ENCODE data around the gene CDK17. TPM values are rescaled to one million over a fixed set of nuclear protein-coding genes. Genes with fewer than 3 reads are reported as not detected.

The CDK17 gene
- total RNA-seq, 1 experiment from 2014 or later: 23.9 TPM

DNA sequence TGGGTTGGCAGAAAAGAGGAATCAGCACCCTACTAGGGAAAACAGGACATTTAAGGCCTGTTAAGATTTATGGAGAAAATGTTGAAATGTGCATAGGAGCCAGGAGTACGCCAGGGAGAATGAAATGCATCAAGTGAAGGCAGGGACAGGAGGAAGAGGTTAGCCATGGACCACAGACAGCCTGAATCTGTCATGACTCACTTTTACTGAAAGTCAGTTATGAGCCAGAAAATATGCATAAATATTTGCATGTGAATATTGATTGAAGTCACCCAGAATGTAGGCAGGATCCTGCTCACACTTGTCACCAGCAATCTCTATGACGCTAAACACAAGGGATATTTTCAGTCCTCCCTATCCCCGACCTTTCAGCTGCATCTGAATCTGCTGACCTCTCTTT, 25.1 kb upstream of the CDK17 start:
- intact Hi-C loops (cut with micrococcal nuclease): loop anchor here (1.0 to 2.0 kb wide), 2 partner anchors 24 to 61 kb away; no protein-coding TSS in a partner anchor
- H2AFZ ChIP-seq (ENCODE audit: low read length): no peak overlapping the region
- H3K9me2 ChIP-seq (replicated peaks; ENCODE audit: low read length): no peaks in the 10 kb centered on the region
- no TSS peak for BruUV-seq (replicated peaks)
- peak overlapping the region; percentile 38 for H3K4me2 ChIP-seq (ENCODE audit: low read length)
- H3K79me2 ChIP-seq (ENCODE audit: low read length): no peaks in the 10 kb centered on the region
- no peaks in the 10 kb centered on the region for H3K36me3 ChIP-seq (ENCODE audit: low read depth, low read length)
- H3K9ac ChIP-seq (ENCODE audit: low read length): peak overlapping the region; percentile 51
- no peak for TF ChIP-seq EZH2phosphoT487 (IDR thresholded peaks at IDR 0.05; ENCODE audit: borderline replicate concordance, low read length)
- no peak for TF ChIP-seq EZH2 (IDR thresholded peaks at IDR 0.05; ENCODE audit: low read length, unreplicated experiment)
- TF ChIP-seq, protein P1, sequence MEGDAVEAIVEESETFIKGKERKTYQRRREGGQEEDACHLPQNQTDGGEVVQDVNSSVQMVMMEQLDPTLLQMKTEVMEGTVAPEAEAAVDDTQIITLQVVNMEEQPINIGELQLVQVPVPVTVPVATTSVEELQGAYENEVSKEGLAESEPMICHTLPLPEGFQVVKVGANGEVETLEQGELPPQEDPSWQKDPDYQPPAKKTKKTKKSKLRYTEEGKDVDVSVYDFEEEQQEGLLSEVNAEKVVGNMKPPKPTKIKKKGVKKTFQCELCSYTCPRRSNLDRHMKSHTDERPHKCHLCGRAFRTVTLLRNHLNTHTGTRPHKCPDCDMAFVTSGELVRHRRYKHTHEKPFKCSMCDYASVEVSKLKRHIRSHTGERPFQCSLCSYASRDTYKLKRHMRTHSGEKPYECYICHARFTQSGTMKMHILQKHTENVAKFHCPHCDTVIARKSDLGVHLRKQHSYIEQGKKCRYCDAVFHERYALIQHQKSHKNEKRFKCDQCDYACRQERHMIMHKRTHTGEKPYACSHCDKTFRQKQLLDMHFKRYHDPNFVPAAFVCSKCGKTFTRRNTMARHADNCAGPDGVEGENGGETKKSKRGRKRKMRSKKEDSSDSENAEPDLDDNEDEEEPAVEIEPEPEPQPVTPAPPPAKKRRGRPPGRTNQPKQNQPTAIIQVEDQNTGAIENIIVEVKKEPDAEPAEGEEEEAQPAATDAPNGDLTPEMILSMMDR (conservative IDR thresholded peaks at IDR 0.05; ENCODE audit: low read depth, low read length): no peak
- peak; percentile 76 for ATAC-seq
- ChIA-PET CTCF (no interaction called here), POLR2A (ENCODE audit: unreplicated experiment) (no interaction called here)
- H4K20me1 ChIP-seq (ENCODE audit: low read length): no peaks in the 10 kb centered on the region
- no peaks in the 10 kb centered on the region for H3F3A ChIP-seq (ENCODE audit: low read length, unreplicated experiment)
- H3K4me1 ChIP-seq (ENCODE audit: insufficient read depth, low read length): peaks cover 35% of the 10 kb centered on the region
- H3K4me3 ChIP-seq (ENCODE audit: low read length): no peak overlapping the region
- H3K9me3 ChIP-seq (ENCODE audit: low read length): 0 out of 2 replicates have a peak, but pooled peaks cover 4% of the 10 kb centered on the region
- peak; percentile 83 for DNase-seq
- H3K27me3 ChIP-seq (ENCODE audit: low read length): no peaks in the 10 kb centered on the region
- H3K27ac ChIP-seq (ENCODE audit: low read length): peak overlapping the region; percentile 91

DNA sequence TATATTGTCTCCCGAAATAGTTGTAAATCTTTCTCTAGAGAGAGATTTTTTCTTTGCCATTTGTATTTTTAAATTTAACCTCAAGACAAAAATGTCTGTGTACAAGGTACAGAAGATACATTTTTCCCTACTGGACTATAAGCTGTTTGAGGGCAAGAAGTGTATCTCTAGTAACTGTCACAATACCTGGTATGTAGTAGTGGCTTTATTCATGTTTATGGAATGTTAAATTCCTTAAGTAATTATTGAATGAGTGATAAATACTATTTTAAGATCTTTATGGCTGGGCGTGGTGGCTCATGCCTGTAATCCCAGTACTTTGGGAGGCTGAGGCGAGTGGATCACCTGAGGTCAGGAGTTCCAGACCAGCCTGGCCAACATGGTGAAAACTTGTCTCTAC, 24.4 kb upstream of the CDK17 start:
- ChIA-PET POLR2A (ENCODE audit: unreplicated experiment) (no interaction called here), CTCF (no interaction called here)
- Histone ChIP-seq H3K9me2 (replicated peaks; ENCODE audit: low read length) (no peaks in the 10 kb centered on the region), H3K9me3 (ENCODE audit: low read length) (0 out of 2 replicates have a peak, but pooled peaks cover 4% of the 10 kb centered on the region), H3K4me2 (ENCODE audit: low read length) (no peak overlapping the region), H3K4me3 (ENCODE audit: low read length) (no peak overlapping the region), H2AFZ (ENCODE audit: low read length) (no peak overlapping the region), H3K4me1 (ENCODE audit: insufficient read depth, low read length) (peaks cover 35% of the 10 kb centered on the region), H3K27me3 (ENCODE audit: low read length) (no peaks in the 10 kb centered on the region), H3K79me2 (ENCODE audit: low read length) (no peaks in the 10 kb centered on the region), H3K9ac (ENCODE audit: low read length) (no peak overlapping the region; the same call in 1 of the 2 replicates), H3K27ac (ENCODE audit: low read length) (peak overlapping the region; percentile 91), H3K36me3 (ENCODE audit: low read depth, low read length) (no peaks in the 10 kb centered on the region), H4K20me1 (ENCODE audit: low read length) (no peaks in the 10 kb centered on the region), H3F3A (ENCODE audit: low read length, unreplicated experiment) (no peaks in the 10 kb centered on the region)
- no peak for TF ChIP-seq EZH2 (IDR thresholded peaks at IDR 0.05; ENCODE audit: low read length, unreplicated experiment)
- no peak for TF ChIP-seq EZH2phosphoT487 (IDR thresholded peaks at IDR 0.05; ENCODE audit: borderline replicate concordance, low read length)
- TF ChIP-seq, protein P1 (conservative IDR thresholded peaks at IDR 0.05; ENCODE audit: low read depth, low read length): no peak
- DNase-seq (peak; percentile 39), ATAC-seq (no peak)
- no TSS peak for BruUV-seq (replicated peaks)
- intact Hi-C loops (cut with micrococcal nuclease): loop anchor here (2.0 kb wide), 1 partner anchor 62 kb away; no protein-coding TSS in a partner anchor

DNA sequence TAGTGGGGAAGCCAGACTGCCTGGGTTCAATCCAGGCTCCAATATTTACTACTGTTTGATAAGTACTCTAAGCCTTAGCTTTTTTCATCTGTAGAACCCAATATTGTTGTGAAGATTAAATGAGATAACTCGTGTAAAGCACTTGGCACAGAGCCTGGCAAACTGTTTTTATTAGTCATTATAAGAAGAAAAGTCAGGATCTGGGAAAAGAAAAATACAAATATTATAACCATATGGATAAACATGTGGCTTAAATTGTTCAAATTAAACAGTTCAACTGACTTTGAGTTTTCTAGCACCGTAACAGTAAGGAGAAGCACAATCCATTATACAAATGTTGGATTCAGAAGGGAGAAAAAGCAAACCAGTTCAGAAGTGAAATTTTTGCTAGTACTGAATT, 22.0 kb upstream of the CDK17 start:
- Histone ChIP-seq H3K9ac (ENCODE audit: low read length) (no peak overlapping the region), H3F3A (ENCODE audit: low read length, unreplicated experiment) (no peaks in the 10 kb centered on the region), H3K4me3 (ENCODE audit: low read length) (no peak overlapping the region), H3K9me2 (replicated peaks; ENCODE audit: low read length) (no peaks in the 10 kb centered on the region), H3K4me2 (ENCODE audit: low read length) (no peak overlapping the region), H2AFZ (ENCODE audit: low read length) (no peak overlapping the region), H3K36me3 (ENCODE audit: low read depth, low read length) (no peaks in the 10 kb centered on the region), H3K27me3 (ENCODE audit: low read length) (no peaks in the 10 kb centered on the region), H3K9me3 (ENCODE audit: low read length) (0 out of 2 replicates have a peak, but pooled peaks cover 4% of the 10 kb centered on the region), H3K79me2 (ENCODE audit: low read length) (no peaks in the 10 kb centered on the region), H4K20me1 (ENCODE audit: low read length) (no peaks in the 10 kb centered on the region), H3K27ac (ENCODE audit: low read length) (no peak overlapping the region), H3K4me1 (ENCODE audit: insufficient read depth, low read length) (peaks cover 26% of the 10 kb centered on the region)
- ATAC-seq (no peak), DNase-seq (no peak)
- ChIA-PET POLR2A (ENCODE audit: unreplicated experiment) (no interaction called here), CTCF (no interaction called here)
- TF ChIP-seq, protein P1 (conservative IDR thresholded peaks at IDR 0.05; ENCODE audit: low read depth, low read length): no peak
- TF ChIP-seq EZH2 (IDR thresholded peaks at IDR 0.05; ENCODE audit: low read length, unreplicated experiment) (no peak), EZH2phosphoT487 (IDR thresholded peaks at IDR 0.05; ENCODE audit: borderline replicate concordance, low read length) (no peak)
- intact Hi-C loops (cut with micrococcal nuclease): no loop called here
- BruUV-seq (replicated peaks): no TSS peak

Data from PC-3 (cell line).